A673 (cell line): Measurements from ENCODE around the gene COA6.
"Not testable (repeated sequence)": the region's sequence is repeated elsewhere in the genome, so short reads cannot be mapped to it uniquely, and the experiment has no call there.

Source experiments
- CTCF ChIP-seq: fragments of 300-800, 200-600 bp; sonication (generic); conservative IDR thresholded peaks from 2 replicates; pipeline ENCODE4 v1.5.1; 2017; ENCODE audit warnings: low read depth, mild to moderate bottlenecking, antibody characterized with exemption, low read length, moderate library complexity, mixed read lengths
- EZH2 ChIP-seq: fragments of 200-600 bp; sonication (generic); IDR thresholded peaks from 2 replicates; pipeline ENCODE4 v1.6.1; 2017; ENCODE audit warnings: borderline replicate concordance, low read depth, mild to moderate bottlenecking, mixed read lengths, antibody characterized with exemption, low read length; ENCODE audit not compliant: poor library complexity, severe bottlenecking

- TF ChIP-seq EZH2, CTCF: not testable (repeated sequence)
Measured at GRCh38 chr1:234399515-234399914, 26.3 kb downstream of the COA6 start.
